Right lobe of liver (tissue), 4 donors: ENCODE data around the gene ALG9.

Experiments
- CTCF ChIP-seq, 4 donors: fragments of 200-600 bp in 3 of 4; fragments of 450-650 bp in 1 of 4; IDR thresholded peaks; one replicate each; pipeline versions ENCODE4 v1.5.1 to v1.8.0; 2016 to 2022; ENCODE audit warnings: antibody characterized with exemption in 4 of 4, mild to moderate bottlenecking in 2 of 4
- POLR2A ChIP-seq: fragments of 450-650 bp; IDR thresholded peaks from one replicate; pipeline ENCODE4 v1.6.1; 2017; ENCODE audit warnings: antibody characterized with exemption, mild to moderate bottlenecking
- donor health status: DM: no; HTN: no; CAD: no.
- donor health status: DM: no; HTN: no; CAD: no.
- donor health status: DM: no; HTN: yes; CAD: no.

- TF ChIP-seq CTCF (IDR thresholded peaks at IDR 0.05) = no peak
- no peak for TF ChIP-seq POLR2A
Observed at GRCh38 chr11:111913997-111914396, 42.6 kb upstream of the ALG9 start.
